CD4-positive, alpha-beta T cell treated with Interleukin-10 for 1 hour (primary cell): Measurements from ENCODE around the gene TFPT.

Experiments used
- DNase-seq: peaks from one replicate; pipeline ENCODE4 v3.0.0-alpha.2; 2020

TFPT gene, protein sequence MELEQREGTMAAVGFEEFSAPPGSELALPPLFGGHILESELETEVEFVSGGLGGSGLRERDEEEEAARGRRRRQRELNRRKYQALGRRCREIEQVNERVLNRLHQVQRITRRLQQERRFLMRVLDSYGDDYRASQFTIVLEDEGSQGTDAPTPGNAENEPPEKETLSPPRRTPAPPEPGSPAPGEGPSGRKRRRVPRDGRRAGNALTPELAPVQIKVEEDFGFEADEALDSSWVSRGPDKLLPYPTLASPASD

DNA sequence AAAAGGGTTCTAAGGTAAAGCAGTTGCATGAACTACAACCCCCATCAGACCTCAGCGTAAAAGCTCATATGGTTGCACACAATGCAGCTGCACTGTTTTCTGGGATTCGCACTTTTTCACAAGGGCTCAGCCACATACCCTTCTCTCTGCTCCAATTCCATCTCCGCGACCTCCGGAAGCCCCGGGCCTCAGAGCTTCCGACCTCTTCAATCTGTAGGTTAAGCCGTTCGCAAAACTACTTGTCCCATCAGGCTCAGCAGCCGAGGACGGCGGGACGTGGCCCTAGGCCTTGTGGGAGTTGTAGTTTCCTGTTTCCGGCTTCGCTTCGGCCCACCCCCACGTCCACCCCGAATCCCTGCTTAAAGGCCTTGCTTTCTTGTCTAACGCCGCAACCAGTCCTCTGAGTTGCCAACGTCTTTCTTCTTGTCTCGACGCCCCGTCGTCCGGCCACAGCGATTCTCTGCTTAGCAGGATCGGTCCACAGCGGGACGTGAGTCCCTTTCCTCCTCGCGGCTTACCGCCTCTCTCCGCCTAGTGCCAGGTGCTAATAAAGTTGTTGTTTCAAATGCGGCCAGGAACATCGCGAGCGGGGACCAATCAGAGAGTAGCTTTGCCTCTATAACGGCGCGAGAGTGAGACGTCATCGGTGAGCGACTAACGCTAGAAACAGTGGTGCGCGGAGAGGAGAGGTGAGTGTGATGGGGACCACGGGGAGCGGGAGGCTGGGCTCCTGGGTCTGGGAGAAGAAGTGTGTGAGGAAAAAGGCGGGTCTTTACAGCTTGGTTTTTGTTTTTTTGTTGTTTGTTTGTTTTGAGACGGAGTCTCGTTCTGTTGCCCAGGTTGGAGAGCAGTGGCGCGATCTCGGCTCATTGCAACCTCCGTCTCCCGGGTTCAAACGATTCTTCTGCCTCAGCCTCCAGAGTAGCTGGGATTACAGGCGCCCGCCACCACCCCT lies at the start of gene TFPT, which contains the start of gene PRPF31:
Gene TFPT, minus strand, starts transcription at position 549 of the 955 bp plus-strand sequence. Its CDS starts 388 bp downstream, at position 161.
Gene PRPF31, plus strand, starts transcription at position 646 of the 955 bp plus-strand sequence. CDS start 2,525 bp downstream, outside the sequence.
- DNase-seq, result peak; percentile 97

- DNase-seq, result no peak
Measured at GRCh38 chr19:54165222-54165621, 49.8 kb upstream of the TFPT start.

DNA sequence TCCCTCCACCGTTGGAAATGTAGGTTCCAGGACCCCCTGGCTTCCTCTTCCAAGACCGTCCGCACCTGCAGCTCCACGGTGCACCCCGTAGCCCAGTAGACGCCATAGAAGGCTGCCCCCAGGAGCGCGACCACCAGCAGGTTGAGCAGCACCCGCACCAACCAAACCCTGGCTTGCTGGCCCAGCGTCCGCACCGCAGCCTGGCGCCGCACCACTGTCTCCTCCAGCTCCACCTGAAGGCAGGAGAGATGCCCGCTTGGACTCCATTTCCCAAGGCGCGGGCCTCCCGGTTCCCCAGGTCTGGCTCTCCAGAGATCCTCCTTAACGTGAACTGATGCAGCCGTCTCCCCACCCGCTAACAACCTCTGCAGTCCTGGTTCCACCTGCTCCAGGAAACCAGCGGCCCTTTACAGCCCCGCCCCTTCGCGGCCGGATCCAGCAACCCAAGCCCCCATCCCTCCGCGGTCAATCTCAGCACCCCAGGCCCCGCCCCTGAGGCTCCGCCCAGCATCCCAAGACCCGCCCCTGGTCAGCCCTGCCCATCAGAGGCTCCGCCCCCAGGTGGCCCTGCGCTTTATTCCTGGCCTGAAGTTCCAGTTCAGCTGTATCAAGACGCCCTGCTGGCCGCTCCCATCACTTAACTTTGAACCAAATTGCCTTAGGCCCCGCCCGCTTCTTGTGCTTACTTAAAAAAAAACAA lies 49.1 kb upstream of the TFPT start:
- DNase-seq, result peak; percentile 80

GRCh38 chr19:54162884-54163283 lies 47.4 kb upstream of the TFPT start:
- DNase-seq, result no peak

GRCh38 chr19:54162241-54162805 lies 46.9 kb upstream of the TFPT start:
- peak; percentile 82 for DNase-seq

- DNase-seq, result no peak
Measured at GRCh38 chr19:54160854-54161253, 45.4 kb upstream of the TFPT start.

- DNase-seq, result no peak
Measured at GRCh38 chr19:54160182-54160811, 44.8 kb upstream of the TFPT start.

- DNase-seq, result peak; percentile 100
Measured at GRCh38 chr19:54159352-54160181, 44.1 kb upstream of the TFPT start, which contains the start of gene LENG1. LENG1 (minus strand) TSS chr19:54159721; CDS start chr19:54159695, 26 bp downstream.

DNA sequence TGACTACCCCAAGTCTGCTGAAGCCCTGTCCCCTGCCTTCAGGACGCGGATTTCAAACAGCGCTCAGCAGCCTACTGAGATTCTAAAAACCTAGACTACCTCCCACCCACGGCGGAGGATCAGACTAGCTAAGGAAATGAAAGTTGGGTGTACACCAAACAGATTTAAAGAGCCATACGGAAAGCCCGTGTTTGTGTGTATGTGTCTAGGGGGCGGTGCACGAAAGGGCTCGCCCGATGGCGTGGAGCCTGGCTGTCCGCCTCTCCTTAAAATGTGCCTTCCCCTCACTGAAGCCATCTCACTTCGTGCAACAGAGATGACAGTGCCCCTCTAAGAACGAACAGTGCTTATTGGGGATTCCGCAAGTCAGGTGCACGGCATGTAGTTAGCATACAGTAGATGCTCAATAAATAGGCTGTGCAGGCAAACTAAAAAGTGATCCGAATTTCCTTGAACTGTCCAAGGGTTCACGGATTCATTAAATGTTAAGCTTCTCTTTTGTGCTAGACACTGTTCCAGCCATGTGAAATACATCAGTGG lies 43.4 kb upstream of the TFPT start:
- DNase-seq, result peak; percentile 22

- no peak for DNase-seq
Measured at GRCh38 chr19:54156953-54157352, 41.5 kb upstream of the TFPT start.

- DNase-seq, result no peak
Measured at GRCh38 chr19:54156490-54156889, 41.0 kb upstream of the TFPT start.

- DNase-seq, result no peak
Measured at GRCh38 chr19:54155694-54156093, 40.2 kb upstream of the TFPT start.

DNA sequence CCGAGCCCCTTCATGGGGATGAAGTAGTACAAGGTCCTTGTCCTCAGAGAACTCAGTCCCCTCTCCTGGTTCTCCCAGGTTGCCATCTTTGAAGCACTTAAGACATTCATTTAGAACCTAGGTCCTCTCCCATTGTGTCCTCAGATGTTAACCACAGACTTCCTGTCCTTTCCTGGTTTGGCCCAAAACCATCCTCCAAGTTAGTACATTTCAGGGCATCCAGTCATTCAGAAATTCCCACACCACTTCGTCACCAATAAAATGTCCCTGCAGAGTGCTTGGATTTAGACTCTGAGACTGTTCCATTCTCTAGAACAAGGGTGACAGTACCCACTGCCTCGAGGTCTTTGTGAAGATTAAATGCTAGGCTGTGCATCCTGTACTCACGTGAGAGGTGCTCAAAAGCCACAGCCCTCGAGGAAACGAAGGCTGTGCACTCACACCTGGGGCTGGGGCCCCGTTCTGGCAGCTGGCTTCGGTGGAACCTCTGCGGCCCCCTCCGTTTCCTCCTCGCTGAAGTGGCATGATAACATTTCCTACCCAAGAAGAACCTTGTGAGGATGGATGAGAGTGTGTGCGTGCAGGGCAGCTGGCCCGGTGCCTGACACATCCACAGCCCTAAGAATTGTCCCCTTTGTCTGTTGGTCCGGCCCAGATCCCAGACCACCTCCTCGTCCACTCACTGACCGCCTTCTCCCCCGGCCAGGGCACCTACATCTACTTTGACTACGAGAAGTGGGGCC lies 39.3 kb upstream of the TFPT start:
- DNase-seq, result peak; percentile 50

DNA sequence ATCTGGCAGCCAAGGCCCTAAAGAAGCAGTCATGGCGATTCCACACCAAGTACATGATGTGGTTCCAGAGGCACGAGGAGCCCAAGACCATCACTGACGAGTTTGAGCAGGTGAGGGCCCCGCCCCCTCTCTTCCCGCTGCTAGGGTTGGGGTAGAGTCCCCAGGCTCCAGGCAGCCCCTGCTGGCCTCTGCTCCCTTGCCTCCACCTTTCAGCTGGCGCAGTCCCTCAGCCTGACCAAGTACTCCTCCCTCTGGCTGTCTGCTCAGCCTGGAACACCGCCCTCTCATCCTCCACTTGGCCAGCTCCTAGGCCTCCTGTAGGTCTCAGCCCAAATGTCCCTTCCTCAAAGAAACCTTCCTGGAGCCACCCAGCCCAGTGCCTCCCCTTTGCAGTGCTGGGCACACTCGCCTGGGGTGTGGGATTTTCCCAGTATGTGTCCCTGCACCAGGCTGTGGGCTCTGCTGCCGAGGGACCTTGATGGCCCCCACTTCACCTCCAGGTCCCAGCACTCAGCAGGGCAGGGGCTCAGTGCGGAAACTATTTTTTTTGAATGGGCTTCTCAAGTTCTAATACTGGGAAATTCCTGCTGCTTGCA lies 38.4 kb upstream of the TFPT start:
- DNase-seq, result no peak

DNA sequence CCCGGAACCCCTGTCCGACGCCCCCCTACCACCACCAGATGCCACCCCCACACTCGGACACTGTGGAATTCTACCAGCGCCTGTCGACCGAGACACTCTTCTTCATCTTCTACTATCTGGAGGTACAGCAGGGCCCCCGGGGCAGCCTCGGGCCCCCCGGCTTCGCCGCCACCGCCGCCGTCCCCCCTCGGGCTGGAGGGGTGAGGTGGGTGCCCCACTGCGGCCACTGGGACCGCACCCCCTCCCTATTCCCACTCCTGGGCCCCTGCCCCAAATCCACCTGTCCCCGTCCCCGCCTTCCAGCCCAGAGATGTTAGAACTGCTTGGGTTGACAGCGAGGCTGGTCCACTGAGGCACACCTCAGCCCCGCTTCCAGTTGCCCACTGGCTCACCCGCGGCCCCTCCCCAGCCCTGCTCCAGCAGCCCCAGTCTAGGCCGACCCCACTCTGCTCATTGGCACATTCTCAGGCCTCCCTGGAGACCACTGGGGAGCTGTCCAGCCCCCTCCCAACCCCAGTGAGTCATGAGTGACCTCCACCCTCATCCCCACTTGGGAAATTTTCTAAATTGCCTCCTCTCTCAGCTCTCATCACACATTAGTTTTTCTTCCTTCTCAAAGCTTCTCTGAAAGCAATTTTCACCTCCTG lies 37.5 kb upstream of the TFPT start:
- DNase-seq, result no peak

GRCh38 chr19:54152267-54152666 lies 36.8 kb upstream of the TFPT start:
- DNase-seq, result no peak

DNA sequence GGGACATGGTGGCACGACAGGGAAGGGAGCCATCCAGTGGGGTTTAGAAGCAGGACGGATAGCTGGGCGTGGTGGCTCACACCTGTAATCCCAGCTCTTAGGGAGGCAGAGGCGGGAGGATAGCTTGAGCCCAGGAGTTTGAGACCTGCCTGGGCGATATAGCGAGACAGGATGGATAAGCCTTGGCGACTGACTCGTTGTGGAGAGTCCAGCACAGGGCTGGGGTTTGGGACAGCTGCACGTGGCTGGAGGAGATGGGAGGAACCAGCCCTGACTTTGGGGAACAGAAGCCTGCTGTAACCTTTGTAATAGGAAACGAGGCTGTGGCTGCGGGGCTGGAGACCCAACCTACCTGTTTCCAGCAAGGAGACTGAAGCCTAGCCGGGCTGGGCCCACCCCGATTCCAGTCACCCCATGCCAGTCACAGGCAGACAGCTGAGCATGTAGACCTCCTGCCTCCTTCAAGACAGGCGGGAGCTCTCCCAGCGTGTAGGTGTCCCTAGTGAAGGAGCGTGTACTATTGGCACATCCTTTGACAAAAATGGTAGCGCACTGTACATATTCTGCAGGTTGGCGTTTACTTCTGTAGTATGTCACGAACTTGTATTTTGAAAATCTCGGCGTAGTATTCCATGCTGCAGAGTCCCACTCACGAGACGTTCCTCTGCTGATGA lies 36.0 kb upstream of the TFPT start:
- DNase-seq, result no peak

- no peak for DNase-seq
Measured at GRCh38 chr19:54149021-54149812, 33.8 kb upstream of the TFPT start.
